HG03159 (cell line): ENCODE data around the gene SRD5A3.

Experiments
- ATAC-seq: cut with Tn5 transposase; IDR thresholded peaks from one replicate; pipeline ENCODE4 v1.9.1; 2021; ENCODE audit warnings: mild to moderate bottlenecking, moderate library complexity; ENCODE audit not compliant: unreplicated experiment

The SRD5A3 gene

DNA sequence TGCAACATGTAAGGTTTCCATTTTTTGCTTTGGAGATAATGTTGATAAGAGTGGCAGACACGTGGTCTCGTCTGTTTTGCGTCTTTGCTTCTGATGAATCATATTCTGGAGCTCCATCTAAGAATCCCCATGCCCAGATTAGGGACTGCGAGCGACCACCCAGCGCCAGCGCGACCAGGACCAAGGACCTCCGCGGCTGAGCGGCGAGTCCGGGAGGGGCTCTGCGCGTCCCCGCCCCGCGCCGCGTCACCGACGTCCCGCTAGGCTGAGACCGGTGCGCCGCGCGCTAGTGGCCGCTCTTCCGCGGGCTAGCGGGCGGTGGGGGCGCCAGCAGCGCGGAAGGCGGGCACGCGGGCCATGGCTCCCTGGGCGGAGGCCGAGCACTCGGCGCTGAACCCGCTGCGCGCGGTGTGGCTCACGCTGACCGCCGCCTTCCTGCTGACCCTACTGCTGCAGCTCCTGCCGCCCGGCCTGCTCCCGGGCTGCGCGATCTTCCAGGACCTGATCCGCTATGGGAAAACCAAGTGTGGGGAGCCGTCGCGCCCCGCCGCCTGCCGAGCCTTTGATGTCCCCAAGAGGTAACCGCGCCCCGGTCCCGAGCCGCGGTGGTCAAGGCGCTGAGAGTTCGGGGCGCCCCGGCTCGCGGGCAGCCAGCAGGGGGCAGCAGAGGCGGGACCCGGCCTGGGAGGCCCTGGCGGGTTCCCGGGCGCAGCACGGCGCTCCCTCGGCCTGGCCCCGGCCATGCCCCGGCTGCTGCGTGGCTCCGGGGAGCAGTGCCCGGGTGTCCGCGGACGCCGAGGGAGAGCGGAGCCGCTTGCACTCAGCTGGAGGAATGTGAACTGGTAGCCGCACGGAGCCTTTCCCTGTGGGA lies at the start of gene SRD5A3:
Gene SRD5A3 (plus strand): TSS at position 263 of the 871 bp plus-strand sequence. CDS start 95 bp downstream, at position 358.
- ATAC-seq = peak; percentile 94

DNA sequence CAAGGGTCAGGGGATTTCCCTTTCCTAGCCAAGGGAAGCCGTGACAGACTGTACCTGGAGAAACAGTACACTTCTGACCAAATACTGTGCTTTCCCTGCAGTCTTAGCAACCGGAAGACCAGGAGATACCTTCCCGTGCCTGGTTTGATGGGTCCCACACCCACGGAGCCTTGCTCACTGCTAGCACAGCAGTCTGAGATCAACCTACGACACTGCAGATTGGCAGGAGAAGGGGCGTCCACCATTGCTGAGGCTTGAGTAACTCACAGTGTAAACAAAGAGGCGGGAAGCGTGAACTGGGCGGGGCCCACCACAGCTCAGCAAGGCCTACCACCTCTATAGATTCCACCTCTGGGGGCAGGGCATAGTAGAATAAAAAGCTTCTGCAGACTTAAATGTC lies 48.7 kb upstream of the SRD5A3 start:
- no peak for ATAC-seq

DNA sequence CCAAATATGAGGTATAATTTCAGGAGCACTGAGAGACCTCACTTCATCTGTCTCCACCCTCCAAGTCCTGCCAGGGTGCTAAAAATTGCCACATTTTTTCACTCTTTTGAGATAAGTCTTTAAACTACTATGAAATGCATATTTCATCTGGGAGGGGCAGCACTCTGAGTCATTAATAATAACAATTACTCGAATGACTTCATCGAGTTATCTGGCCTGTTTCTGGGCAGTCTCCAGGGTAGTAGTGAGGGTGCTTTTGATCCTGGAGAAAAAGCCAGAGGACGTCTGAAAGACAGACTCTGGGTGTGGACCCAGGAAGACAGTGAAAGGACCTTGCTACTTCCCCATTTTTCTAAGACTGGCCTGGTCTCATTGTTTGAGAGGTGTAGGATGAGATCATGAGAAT lies 42.3 kb upstream of the SRD5A3 start:
- ATAC-seq = no peak

DNA sequence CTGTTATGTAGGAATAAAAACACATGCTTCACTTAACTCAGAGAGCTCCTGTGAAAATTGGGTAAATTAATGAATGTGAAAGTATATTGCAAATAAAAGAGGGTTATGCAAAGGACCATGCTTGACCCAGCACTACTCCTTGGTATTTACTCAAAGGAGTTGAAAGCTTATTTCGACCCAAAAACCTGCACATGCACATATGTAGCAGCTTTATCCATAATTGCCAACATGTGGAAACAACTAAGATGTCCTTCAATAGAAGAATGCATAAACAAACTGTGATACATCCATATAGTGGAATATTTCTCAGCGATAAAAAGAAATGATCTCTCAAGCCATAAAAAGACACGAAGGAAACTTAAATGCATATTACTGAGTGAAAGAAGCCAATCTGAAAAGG lies 41.7 kb upstream of the SRD5A3 start:
- no peak for ATAC-seq

DNA sequence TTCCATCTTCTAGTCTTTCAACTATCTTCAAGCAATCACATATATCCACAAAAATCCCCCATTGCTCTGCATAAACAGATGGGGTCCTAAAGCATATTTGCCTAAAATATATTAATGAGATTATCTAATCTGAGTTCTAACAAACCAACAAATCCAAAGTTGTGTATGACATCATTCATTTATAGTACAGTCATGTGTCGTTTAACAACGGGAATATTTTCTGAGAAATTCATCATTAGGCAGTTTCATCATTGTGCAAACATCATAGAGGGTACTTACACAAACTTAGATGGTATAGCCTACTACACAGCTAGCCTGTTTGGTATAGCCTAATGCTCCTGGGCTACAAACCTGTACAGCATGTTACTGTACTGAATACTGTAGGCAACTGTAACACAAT lies 38.0 kb upstream of the SRD5A3 start:
- no peak for ATAC-seq

- no peak for ATAC-seq
These were observed 34.1 kb upstream of the SRD5A3 start for GRCh38 chr4:55311792-55312488.

DNA sequence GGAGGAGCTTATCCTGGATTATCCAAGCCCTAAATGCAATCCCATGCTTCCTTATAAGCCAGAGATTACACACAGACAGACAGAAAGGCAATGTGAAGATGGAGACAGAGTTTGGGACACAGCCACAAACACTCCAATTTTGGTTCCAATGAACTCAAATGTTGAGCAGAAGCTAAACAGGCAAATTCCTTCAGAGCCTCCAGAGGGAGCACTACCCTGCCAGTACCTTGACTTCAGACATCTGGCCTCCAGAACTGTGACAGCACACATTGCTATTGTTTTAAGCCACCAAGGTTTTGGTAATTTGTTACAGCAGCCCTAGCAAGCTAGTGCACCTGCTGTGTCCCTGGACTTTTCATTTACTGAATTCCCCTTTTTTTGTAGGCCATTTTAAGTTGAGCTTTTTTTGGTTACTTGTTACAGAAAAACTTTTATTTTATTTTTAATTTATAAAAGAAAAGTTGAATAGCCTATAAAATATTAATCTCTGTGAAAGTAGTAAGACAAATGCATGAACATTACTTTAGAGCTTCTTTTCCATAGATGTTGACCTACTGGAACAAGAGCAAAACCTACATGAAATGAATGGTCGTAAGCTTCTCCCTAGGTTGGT lies 33.4 kb upstream of the SRD5A3 start:
- ATAC-seq = peak; percentile 89

GRCh38 chr4:55314141-55314820 lies 31.8 kb upstream of the SRD5A3 start:
- ATAC-seq = no peak

DNA sequence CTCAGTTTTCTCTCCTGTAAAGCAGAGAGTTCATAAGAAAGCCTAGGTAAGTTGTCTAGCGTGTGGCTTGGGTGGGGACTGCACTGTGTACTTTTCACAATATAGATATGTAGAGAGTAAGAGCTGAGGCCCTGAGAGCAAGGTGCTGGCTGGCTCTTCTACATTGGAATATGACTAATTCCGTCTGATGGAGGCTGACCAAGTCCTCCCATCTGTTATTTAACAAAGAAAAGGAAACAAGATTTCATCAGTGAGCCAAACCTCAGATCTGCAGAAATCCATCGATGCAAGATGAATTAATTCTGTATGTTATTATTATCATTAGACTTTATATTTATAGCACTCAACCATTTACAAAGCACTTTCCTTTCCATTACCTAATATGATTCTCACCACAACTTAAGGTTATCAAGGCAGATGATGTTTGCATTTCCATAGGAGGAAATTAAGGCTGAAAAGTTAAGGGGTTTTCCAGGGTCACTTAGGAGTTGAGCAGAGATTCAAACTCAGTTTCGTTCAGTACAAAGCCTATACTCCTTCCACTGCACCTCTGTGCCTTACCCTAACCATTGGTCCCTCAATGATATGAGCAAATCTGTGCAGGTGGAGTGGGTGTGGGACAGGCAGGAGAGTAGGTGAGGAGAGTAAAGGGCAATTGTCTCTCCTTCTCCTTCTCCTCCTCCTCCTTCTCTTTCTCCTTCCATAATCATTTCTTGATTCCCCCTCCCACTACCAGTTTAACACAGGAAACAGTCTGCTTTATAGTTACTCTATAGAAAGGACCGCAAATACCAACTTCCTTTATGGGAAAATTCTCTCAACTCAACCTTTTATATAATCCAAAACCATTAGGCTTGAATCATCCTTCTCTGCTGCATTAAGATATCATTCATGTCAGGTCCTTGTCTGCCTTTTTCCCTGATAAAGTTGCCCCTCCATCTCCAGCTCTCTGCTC lies 27.6 kb upstream of the SRD5A3 start:
- no peak for ATAC-seq

DNA sequence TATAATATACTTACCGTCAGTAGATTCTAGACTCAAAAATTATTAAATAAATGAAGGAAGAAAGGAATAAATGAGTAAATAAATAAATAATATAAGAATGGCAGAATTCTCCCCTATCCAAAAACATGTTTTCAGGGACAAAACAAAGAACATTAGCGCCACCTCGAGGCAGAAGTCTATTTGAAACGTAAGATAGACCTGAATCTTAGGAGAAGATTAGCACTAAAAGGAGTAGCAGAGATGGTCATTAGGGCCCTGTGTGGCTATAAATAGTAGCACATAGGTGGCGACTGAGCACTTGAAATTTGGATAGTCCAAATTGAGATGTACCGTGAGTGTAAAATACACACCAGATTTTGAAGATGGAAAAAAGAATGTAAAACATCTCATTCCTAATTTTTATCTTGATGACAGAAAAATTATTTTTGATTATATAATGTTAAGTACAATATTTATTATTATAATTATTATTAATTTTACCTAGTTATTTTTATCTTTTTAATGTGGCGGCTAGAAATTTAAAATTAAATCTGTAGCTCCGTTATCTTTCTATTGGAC lies 24.3 kb upstream of the SRD5A3 start:
- ATAC-seq = no peak

- ATAC-seq = no peak
These were observed 22.7 kb upstream of the SRD5A3 start for GRCh38 chr4:55323375-55323774.

DNA sequence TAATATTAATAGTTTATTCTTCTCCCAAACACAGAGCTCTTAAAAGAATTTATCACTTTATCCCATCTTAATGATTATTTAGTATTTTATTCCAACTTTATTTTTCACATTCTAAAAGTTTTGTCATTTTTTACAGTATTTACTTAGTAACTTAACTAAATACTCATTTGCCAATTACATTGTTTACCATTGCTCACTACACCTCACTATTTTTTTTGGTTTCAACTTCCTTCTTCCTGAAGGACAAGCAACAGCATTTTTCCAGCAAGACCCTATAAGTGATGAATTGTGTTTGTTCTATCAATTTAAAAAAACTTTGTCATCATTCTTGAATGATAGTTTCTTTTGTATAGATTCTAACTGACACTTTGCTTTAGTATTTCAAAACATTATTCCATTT lies 19.4 kb upstream of the SRD5A3 start:
- no peak for ATAC-seq

GRCh38 chr4:55329012-55329411 lies 17.0 kb upstream of the SRD5A3 start:
- ATAC-seq = no peak

DNA sequence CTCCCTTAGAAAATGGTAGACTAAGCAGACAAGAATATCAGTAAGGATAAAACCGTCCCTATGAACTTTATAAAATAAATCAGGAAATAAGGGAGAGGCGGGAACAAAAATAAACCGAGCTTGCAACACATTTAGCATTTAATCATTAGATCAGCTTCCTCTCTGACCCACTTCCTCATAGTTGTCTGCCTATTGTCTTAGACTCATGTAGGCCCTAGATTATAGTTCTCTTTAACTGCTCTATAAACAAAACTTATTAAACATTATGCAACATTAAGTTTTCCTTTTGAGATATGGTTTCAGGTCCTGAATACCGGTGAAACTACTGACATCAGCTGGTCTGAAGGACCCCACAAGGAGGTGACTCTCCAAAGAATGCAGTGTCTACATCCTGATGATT lies 15.8 kb upstream of the SRD5A3 start:
- no peak for ATAC-seq

DNA sequence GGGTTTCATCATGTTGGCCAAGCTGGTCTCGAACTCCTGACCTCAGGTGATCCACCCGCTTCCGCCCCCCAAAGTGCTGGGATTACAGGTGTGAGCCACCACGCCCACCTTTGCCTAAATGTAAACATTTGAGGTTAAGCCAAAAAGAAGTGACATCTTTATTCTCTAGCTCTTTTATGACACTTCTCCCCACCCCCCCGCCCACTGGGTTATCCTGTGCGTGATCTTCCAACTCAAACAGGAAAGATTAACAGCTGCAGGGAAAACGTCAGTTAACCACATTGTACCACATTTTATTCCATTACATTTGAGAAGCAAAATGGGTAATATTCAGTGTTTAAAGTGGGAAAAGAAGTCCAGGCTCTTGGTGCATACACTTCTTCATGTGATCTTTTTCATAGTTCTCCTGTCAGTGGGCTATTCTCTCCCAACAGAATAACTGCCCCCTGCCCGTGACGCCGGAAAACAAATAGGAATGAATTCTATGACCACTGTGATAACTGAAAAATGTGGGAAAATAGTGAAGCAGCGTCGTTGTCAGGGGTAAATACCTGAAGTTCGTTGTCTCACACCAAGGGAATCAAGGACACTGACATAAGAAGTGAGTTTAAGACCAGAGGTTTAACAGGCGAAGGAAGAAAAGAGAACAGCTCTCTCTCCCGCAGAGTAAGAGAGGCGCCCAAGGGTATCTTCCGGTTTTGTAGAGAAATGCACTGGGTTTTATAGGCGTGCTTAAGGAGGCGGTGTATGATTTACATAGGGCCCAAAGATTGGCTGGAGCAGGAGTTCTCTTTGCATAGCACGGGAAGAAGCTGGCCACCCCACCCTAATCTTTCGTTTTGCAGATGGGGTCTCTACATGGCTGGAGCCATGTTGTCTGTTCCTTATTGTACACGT lies 9.7 kb upstream of the SRD5A3 start:
- no peak for ATAC-seq

- ATAC-seq = no peak
These were observed 8.1 kb upstream of the SRD5A3 start for GRCh38 chr4:55337944-55338343.

DNA sequence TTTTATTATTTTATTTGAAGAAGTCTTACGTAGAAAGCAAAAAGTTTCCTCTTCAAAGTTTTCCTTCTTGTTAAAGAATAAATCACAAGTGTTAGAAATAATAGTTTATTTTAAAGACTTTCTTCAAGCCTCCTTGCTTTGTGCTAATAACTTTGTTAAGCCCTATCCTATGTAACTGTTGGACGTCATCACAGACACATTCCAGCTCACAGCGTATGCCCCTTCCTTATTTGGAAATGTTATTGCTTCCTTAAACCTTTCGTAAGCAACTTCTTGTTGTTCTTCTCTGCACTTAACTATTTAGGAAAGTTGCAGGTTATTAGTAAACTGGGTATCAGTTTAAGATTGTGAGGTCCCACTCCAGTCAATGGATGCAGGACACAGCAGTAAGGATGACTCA lies 7.6 kb upstream of the SRD5A3 start:
- no peak for ATAC-seq

- no peak for ATAC-seq
These were observed 5.8 kb upstream of the SRD5A3 start for GRCh38 chr4:55340266-55340665.

DNA sequence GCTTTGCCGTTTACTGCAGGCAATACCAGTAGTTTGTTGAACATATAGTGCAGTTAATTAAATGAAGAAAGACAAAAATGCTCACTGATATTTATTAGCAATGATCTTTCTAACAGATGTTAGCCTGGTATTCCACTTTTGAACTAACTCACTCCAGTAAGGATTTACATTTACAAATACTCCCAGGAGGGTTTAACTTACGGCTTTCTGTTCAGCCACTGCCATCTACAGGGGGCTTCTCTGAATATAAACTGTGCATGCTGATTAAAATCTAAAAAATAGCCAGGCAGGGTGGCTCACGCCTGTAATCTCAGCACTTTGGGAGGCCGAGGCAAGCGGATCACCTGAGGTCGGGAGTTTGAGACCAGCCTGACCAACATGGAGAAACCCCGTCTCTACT lies 2.2 kb upstream of the SRD5A3 start:
- ATAC-seq = no peak
